C4-2B (cell line): Measurements from ENCODE around the gene GFM1.

Experiments
- CTCF ChIP-seq: fragments of 450-650 bp; conservative IDR thresholded peaks from 2 replicates; pipeline ENCODE4 v1.5.1; 2017; ENCODE audit warnings: mild to moderate bottlenecking
- ZFX ChIP-seq: fragments of 450-650 bp; IDR thresholded peaks from 2 replicates; pipeline ENCODE4 v1.6.1; 2017

GRCh38 chr3:158735296-158736033, 91.1 kb downstream of the GFM1 start:
- TF ChIP-seq CTCF, result no peak
- no peak for TF ChIP-seq ZFX
